ENCODE results near the gene SUDS3.

The SUDS3 gene

DNA sequence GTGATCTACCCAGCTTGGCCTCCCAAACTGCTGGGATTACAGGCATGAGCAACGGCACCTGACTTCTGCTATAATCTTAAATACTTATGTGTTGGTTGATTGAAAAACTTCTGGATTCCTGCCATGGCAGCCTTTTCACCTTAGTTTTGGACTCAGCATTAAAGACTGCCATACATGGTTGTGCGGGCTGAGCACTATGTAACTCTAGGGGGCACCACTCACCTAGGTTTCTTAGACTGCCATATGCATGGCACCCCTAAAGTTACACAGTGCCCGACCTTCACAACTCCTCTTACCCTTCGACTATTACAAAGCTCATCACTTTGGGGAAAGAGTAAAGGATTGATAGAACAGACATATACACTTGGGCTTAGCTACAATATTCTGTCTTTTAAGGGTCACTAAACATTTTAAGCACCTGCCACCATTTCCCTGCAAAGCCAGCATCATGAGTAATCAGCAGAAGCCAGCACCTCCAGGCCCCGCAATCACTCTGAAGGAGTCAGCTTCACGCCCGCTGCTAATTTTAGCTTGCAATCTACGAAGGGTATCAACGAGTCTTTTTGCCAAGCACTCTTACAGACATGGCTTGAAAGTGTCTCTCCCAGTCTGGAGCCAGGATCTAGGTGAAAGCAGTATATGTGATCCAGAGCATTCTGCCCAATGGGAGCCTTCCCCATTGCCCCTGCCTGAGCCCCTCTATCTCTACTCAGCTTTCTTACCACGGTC, 59.8 kb downstream of the SUDS3 start:
- Histone ChIP-seq H3K36me3 (ENCODE audit: control insufficient read depth in 1 of 2, insufficient read depth in 2 of 2, low read length in 2 of 2) (no peaks in the 10 kb centered on the region), H3K9me3 (ENCODE audit: control insufficient read depth in 1 of 2, low read length in 2 of 2) (no peaks in the 10 kb centered on the region), H3K4me1 (ENCODE audit: control insufficient read depth in 1 of 2, insufficient read depth in 2 of 2, low read length in 2 of 2) (peaks cover 5 to 10% of the 10 kb centered on the region in 2 donors), H3K4me3 (ENCODE audit: low read depth in 1 of 2, low read length in 2 of 2) (no peak overlapping the region), H3K27me3 (ENCODE audit: control insufficient read depth in 1 of 2, insufficient read depth in 2 of 2, low read length in 2 of 2) (peaks cover 0 to 1% of the 10 kb centered on the region in 2 donors), H3K9ac (ENCODE audit: low read depth in 1 of 2, low read length in 2 of 2) (no peak overlapping the region), H3K27ac (ENCODE audit: low read depth, low read length) (no peak overlapping the region)

DNA sequence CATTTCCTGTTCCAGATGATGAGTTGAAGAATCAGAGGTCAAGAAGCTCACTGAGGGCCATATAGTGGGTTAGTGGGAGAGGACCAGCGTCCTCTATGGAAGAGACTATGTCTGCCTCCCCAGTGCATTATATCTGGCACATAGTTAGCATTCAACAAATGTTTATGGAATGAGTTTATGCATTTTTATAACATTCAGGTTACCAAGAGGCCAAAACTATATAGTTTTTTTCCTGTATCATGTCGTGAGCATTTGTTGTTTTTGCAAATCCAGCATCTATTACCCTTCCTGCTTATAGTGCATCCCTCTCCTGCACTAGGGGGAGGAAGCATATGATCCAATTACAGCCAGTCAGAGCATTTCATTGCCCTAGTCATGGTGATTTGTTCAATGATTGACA, 60.6 kb downstream of the SUDS3 start:
- Histone ChIP-seq H3K9ac (ENCODE audit: low read depth in 1 of 2, low read length in 2 of 2) (no peak overlapping the region), H3K27me3 (ENCODE audit: control insufficient read depth in 1 of 2, insufficient read depth in 2 of 2, low read length in 2 of 2) (peaks cover 0 to 4% of the 10 kb centered on the region in 2 donors), H3K36me3 (ENCODE audit: control insufficient read depth in 1 of 2, insufficient read depth in 2 of 2, low read length in 2 of 2) (no peaks in the 10 kb centered on the region), H3K4me1 (ENCODE audit: control insufficient read depth in 1 of 2, insufficient read depth in 2 of 2, low read length in 2 of 2) (peaks cover 5 to 10% of the 10 kb centered on the region in 2 donors), H3K4me3 (ENCODE audit: low read depth in 1 of 2, low read length in 2 of 2) (no peak overlapping the region), H3K9me3 (ENCODE audit: control insufficient read depth in 1 of 2, low read length in 2 of 2) (no peaks in the 10 kb centered on the region), H3K27ac (ENCODE audit: low read depth, low read length) (no peak overlapping the region)

DNA sequence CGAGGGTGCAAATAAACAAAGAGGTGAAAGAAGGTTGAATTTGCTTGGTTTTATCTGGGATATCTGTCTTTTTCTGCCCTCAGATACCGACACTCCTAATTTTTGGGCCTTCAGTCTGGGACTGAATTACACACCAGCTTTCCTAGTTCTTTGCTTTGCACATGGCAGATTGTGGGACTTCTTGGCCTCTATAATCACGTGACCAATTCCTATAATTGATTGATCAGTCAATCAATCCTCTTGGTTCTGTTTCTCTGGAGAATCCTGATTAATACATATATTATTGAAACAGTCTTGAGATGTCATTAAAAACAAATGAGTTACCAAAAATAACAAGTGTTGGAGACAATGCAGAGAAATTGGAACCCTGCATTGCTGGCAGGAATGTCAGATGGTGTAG, 62.7 kb downstream of the SUDS3 start:
- Histone ChIP-seq H3K9me3 (ENCODE audit: control insufficient read depth in 1 of 2, low read length in 2 of 2) (no peaks in the 10 kb centered on the region), H3K27me3 (ENCODE audit: control insufficient read depth in 1 of 2, insufficient read depth in 2 of 2, low read length in 2 of 2) (peaks cover 0 to 4% of the 10 kb centered on the region in 2 donors), H3K9ac (ENCODE audit: low read depth in 1 of 2, low read length in 2 of 2) (no peak overlapping the region), H3K36me3 (ENCODE audit: control insufficient read depth in 1 of 2, insufficient read depth in 2 of 2, low read length in 2 of 2) (no peaks in the 10 kb centered on the region), H3K4me1 (ENCODE audit: control insufficient read depth in 1 of 2, insufficient read depth in 2 of 2, low read length in 2 of 2) (no peaks in the 10 kb centered on the region), H3K4me3 (ENCODE audit: low read depth in 1 of 2, low read length in 2 of 2) (no peak overlapping the region), H3K27ac (ENCODE audit: low read depth, low read length) (no peak overlapping the region)

DNA sequence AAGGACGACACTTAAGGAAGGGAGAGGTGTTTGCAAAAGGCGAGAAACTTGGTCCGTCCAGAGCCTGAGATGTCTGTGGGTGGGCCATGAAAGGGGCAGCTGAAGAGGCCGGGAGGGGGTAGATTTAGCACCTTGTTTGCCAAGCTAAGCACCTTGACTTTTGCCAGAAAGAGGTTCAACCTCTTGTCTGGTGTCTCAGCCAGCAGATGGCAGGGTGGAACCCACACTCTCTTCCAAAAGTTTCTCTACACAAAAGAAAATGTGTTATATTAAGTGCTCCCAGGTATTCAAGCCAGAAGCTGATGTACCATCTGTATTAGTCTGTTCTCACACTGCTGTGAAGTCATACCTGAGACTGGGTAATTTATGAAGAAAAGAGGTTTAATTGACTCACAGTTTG, 69.9 kb downstream of the SUDS3 start:
- H3K27ac ChIP-seq (ENCODE audit: low read depth, low read length) = no peak overlapping the region
- no peaks in the 10 kb centered on the region for H3K9me3 ChIP-seq (ENCODE audit: control insufficient read depth in 1 of 2, low read length in 2 of 2)
- no peaks in the 10 kb centered on the region for H3K4me1 ChIP-seq (ENCODE audit: control insufficient read depth in 1 of 2, insufficient read depth in 2 of 2, low read length in 2 of 2)
- no peak overlapping the region for H3K4me3 ChIP-seq (ENCODE audit: low read depth in 1 of 2, low read length in 2 of 2)
- peaks cover 0 to 2% of the 10 kb centered on the region in 2 donors for H3K27me3 ChIP-seq (ENCODE audit: control insufficient read depth in 1 of 2, insufficient read depth in 2 of 2, low read length in 2 of 2)
- H3K36me3 ChIP-seq (ENCODE audit: control insufficient read depth in 1 of 2, insufficient read depth in 2 of 2, low read length in 2 of 2) = no peaks in the 10 kb centered on the region
- H3K9ac ChIP-seq (ENCODE audit: low read depth in 1 of 2, low read length in 2 of 2) = no peak overlapping the region

DNA sequence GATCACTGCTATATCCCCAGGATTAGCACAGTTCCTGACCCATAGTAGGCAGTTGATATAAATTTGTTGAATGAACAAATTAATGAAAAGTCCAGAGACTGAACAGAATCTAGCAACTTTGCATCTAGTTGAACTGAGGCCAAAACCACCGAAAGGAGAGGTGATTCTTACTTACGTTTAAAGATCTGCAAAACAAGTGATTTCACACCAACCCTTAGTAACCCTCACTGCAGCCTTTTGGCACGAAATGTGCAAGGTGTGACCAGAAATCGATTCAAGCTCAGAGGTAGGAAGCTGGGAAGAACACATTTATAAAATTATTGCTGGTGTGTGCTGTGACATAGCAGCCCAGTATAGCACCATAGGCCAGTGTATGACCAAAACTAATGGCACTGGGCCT, 70.8 kb downstream of the SUDS3 start:
- no peaks in the 10 kb centered on the region for H3K36me3 ChIP-seq (ENCODE audit: control insufficient read depth in 1 of 2, insufficient read depth in 2 of 2, low read length in 2 of 2)
- H3K9me3 ChIP-seq (ENCODE audit: control insufficient read depth in 1 of 2, low read length in 2 of 2) = no peaks in the 10 kb centered on the region
- H3K27me3 ChIP-seq (ENCODE audit: control insufficient read depth in 1 of 2, insufficient read depth in 2 of 2, low read length in 2 of 2) = no peaks in the 10 kb centered on the region
- H3K9ac ChIP-seq (ENCODE audit: low read depth in 1 of 2, low read length in 2 of 2) = no peak overlapping the region
- no peaks in the 10 kb centered on the region for H3K4me1 ChIP-seq (ENCODE audit: control insufficient read depth in 1 of 2, insufficient read depth in 2 of 2, low read length in 2 of 2)
- no peak overlapping the region for H3K4me3 ChIP-seq (ENCODE audit: low read depth in 1 of 2, low read length in 2 of 2)
- no peak overlapping the region for H3K27ac ChIP-seq (ENCODE audit: low read depth, low read length)

DNA sequence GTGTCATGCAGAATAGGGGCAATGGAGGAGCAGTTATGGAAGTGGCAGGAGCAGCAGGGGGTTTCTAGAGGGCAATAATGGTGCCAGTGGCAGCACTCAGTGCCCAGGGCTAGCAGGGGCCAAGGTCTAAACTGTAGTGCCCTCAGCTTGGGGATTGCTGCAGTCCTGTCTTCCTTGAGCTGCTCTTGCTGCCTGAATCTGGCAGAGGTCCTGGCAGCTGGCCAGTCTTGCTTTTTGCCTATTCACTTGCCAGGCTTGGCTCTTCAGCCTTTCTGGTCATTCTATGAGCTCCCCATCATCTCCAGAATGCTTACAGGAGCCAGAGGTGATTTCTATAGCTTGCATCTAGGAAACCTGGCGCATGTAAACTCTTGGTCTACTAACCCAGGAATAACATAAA, 72.0 kb downstream of the SUDS3 start:
- no peaks in the 10 kb centered on the region for H3K4me1 ChIP-seq (ENCODE audit: control insufficient read depth in 1 of 2, insufficient read depth in 2 of 2, low read length in 2 of 2)
- no peak overlapping the region for H3K27ac ChIP-seq (ENCODE audit: low read depth, low read length)
- H3K4me3 ChIP-seq (ENCODE audit: low read depth in 1 of 2, low read length in 2 of 2) = no peak overlapping the region
- H3K27me3 ChIP-seq (ENCODE audit: control insufficient read depth in 1 of 2, insufficient read depth in 2 of 2, low read length in 2 of 2) = no peaks in the 10 kb centered on the region
- H3K9me3 ChIP-seq (ENCODE audit: control insufficient read depth in 1 of 2, low read length in 2 of 2) = no peaks in the 10 kb centered on the region
- H3K9ac ChIP-seq (ENCODE audit: low read depth in 1 of 2, low read length in 2 of 2) = no peak overlapping the region
- no peaks in the 10 kb centered on the region for H3K36me3 ChIP-seq (ENCODE audit: control insufficient read depth in 1 of 2, insufficient read depth in 2 of 2, low read length in 2 of 2)

DNA sequence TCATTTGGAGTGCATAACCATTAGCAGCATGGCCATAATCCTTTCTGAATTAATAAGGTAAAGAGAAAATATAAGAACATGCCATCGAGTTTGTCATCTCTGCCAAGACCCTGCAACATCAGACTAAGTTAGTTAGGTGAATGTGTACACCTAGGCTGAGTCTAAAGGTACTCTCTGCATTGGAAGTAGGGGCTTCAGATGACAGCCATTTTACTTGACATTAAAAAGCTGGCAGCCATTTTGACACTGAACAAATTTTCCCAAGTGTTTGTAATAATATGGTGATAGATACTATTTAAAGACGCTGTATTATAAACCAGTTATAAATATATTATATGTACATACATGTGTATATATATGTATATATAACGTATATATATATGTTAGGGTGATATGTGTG, 79.0 kb downstream of the SUDS3 start:
- H3K9me3 ChIP-seq (ENCODE audit: control insufficient read depth in 1 of 2, low read length in 2 of 2) = no peaks in the 10 kb centered on the region
- no peaks in the 10 kb centered on the region for H3K4me1 ChIP-seq (ENCODE audit: control insufficient read depth in 1 of 2, insufficient read depth in 2 of 2, low read length in 2 of 2)
- H3K27me3 ChIP-seq (ENCODE audit: control insufficient read depth in 1 of 2, insufficient read depth in 2 of 2, low read length in 2 of 2) = no peaks in the 10 kb centered on the region
- H3K36me3 ChIP-seq (ENCODE audit: control insufficient read depth in 1 of 2, insufficient read depth in 2 of 2, low read length in 2 of 2) = no peaks in the 10 kb centered on the region
- no peak overlapping the region for H3K4me3 ChIP-seq (ENCODE audit: low read depth in 1 of 2, low read length in 2 of 2)
- no peak overlapping the region for H3K9ac ChIP-seq (ENCODE audit: low read depth in 1 of 2, low read length in 2 of 2)
- H3K27ac ChIP-seq (ENCODE audit: low read depth, low read length) = no peak overlapping the region

DNA sequence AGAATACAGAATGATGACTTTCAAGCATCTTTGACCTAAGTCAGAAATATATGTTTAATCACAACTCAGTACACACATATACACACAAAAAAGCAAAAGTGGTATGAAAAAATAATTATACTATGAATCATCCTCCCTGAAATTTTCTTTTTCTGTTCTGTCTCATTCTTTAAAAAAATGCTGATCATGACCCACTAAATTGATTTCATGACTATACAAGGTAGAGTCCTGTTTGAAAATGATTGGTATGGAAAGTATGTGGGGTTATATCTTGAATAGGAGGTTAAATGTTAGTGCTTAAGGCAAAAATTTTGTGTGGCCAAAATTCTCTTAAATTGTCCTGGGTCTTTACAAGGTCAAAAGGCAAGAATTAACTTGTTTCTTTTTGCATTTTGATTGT, 80.4 kb downstream of the SUDS3 start:
- Histone ChIP-seq H3K4me3 (ENCODE audit: low read depth in 1 of 2, low read length in 2 of 2) (no peak overlapping the region), H3K36me3 (ENCODE audit: control insufficient read depth in 1 of 2, insufficient read depth in 2 of 2, low read length in 2 of 2) (no peaks in the 10 kb centered on the region), H3K9me3 (ENCODE audit: control insufficient read depth in 1 of 2, low read length in 2 of 2) (no peaks in the 10 kb centered on the region), H3K9ac (ENCODE audit: low read depth in 1 of 2, low read length in 2 of 2) (no peak overlapping the region), H3K27me3 (ENCODE audit: control insufficient read depth in 1 of 2, insufficient read depth in 2 of 2, low read length in 2 of 2) (no peaks in the 10 kb centered on the region), H3K27ac (ENCODE audit: low read depth, low read length) (no peak overlapping the region), H3K4me1 (ENCODE audit: control insufficient read depth in 1 of 2, insufficient read depth in 2 of 2, low read length in 2 of 2) (no peaks in the 10 kb centered on the region)

DNA sequence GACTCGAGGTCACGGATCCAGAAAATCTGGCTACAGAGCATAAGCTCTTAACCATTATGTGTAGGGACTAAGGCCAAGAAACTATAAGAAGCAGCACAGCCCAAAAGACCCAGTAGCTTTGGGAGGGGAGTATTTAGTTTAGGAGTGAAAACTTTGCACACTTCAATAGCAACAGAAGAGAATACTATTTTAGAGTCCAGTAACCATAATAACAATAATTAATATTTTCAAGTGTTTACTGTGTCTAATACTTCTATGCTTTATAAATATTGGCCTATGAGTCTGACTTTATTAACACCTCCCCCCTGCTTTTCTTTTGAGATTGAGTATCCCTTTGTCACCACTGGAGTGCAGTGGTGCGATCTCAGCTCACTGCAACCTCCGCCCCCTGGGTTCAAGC, 82.8 kb downstream of the SUDS3 start:
- Histone ChIP-seq H3K27ac (ENCODE audit: low read depth, low read length) (no peak overlapping the region), H3K9ac (ENCODE audit: low read depth in 1 of 2, low read length in 2 of 2) (no peak overlapping the region), H3K27me3 (ENCODE audit: control insufficient read depth in 1 of 2, insufficient read depth in 2 of 2, low read length in 2 of 2) (no peaks in the 10 kb centered on the region), H3K4me1 (ENCODE audit: control insufficient read depth in 1 of 2, insufficient read depth in 2 of 2, low read length in 2 of 2) (no peaks in the 10 kb centered on the region), H3K36me3 (ENCODE audit: control insufficient read depth in 1 of 2, insufficient read depth in 2 of 2, low read length in 2 of 2) (no peaks in the 10 kb centered on the region), H3K9me3 (ENCODE audit: control insufficient read depth in 1 of 2, low read length in 2 of 2) (no peaks in the 10 kb centered on the region), H3K4me3 (ENCODE audit: low read depth in 1 of 2, low read length in 2 of 2) (no peak overlapping the region)

DNA sequence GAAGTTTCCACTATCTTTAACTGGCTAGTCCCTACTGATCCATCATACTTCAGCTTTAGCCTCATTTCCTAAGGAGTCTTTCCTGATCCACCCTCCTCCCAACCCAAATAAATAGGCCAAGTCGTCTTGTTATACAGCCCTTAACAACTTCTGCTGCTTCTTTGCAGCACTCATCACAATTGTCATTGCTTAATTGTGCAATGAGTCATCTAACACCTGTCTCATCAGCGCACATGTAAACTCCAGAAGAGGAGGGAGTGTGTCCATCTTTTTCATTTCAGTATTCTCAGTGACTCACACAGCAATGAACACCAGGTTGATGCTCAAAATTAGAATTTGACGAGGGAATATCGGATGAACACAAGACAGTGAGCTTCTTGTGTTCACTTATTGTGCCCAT, 87.3 kb downstream of the SUDS3 start:
- Histone ChIP-seq H3K27ac (ENCODE audit: low read depth, low read length) (no peak overlapping the region), H3K9ac (ENCODE audit: low read depth in 1 of 2, low read length in 2 of 2) (no peak overlapping the region), H3K4me3 (ENCODE audit: low read depth in 1 of 2, low read length in 2 of 2) (no peak overlapping the region), H3K27me3 (ENCODE audit: control insufficient read depth in 1 of 2, insufficient read depth in 2 of 2, low read length in 2 of 2) (no peaks in the 10 kb centered on the region), H3K9me3 (ENCODE audit: control insufficient read depth in 1 of 2, low read length in 2 of 2) (no peaks in the 10 kb centered on the region), H3K4me1 (ENCODE audit: control insufficient read depth in 1 of 2, insufficient read depth in 2 of 2, low read length in 2 of 2) (no peaks in the 10 kb centered on the region), H3K36me3 (ENCODE audit: control insufficient read depth in 1 of 2, insufficient read depth in 2 of 2, low read length in 2 of 2) (no peaks in the 10 kb centered on the region)

DNA sequence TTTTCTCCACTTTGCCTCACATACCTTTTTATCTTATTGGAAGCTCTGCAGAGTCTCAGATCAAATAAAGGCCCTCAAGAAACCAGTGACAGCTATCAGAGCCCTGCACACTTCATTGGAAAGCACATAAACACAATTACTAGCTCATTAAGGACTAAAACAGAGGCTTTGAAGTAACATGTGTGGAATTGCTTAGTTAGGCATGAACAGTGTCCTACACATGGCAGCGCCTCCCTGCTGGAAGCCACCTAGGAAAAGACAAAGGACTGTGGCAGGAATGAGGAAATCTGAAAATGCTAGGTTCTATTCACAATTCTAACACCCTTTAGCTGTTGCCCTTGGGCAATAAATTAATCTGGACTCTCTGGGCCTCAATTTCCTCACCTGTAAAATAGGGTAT, 89.4 kb downstream of the SUDS3 start:
- H3K27ac ChIP-seq (ENCODE audit: low read depth, low read length) = no peak overlapping the region
- H3K4me3 ChIP-seq (ENCODE audit: low read depth in 1 of 2, low read length in 2 of 2) = no peak overlapping the region
- no peaks in the 10 kb centered on the region for H3K27me3 ChIP-seq (ENCODE audit: control insufficient read depth in 1 of 2, insufficient read depth in 2 of 2, low read length in 2 of 2)
- H3K9me3 ChIP-seq (ENCODE audit: control insufficient read depth in 1 of 2, low read length in 2 of 2) = no peaks in the 10 kb centered on the region
- H3K4me1 ChIP-seq (ENCODE audit: control insufficient read depth in 1 of 2, insufficient read depth in 2 of 2, low read length in 2 of 2) = no peaks in the 10 kb centered on the region
- H3K36me3 ChIP-seq (ENCODE audit: control insufficient read depth in 1 of 2, insufficient read depth in 2 of 2, low read length in 2 of 2) = no peaks in the 10 kb centered on the region
- no peak overlapping the region for H3K9ac ChIP-seq (ENCODE audit: low read depth in 1 of 2, low read length in 2 of 2)

Measured in duodenal mucosa (tissue), 2 donors.